Measurements from ENCODE around the gene ACBD6. TPM values are rescaled to one million over a fixed set of nuclear protein-coding genes. Genes with fewer than 3 reads are reported as not detected.

Gene ACBD6
- total RNA-seq, 1 donor from 2014 or later = 34.4 TPM

DNA sequence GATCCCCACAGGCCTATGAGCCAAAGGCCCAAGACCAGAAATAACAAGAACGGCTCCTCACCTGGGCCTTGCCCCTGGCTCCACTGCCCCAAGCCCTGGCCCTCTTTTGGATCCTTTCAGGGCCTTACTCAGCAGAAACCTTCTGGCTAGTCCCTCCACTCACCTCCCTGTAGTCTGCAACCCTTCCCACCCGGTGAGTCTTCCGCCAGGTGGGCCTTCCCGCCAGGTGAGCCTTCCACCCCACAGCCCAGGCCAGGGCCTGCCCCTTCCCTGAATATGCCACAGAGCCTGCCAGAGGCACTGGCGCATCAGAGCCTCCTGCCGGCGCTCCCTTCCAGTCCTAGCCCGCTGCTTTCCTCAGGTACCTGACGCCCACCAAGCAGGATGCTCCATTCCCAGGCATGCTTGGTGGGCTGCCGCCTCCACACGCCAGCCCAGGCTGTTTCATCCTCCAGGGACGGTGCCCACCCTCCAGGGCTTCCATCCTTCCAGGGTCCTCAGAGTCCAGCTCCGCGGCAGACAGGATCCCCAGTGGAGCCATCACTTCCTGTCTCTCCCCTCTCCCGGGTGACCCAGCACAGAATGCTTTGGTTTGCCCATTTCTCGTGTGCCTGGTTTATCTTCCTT lies 251.4 kb downstream of the ACBD6 start:
- intact Hi-C loops (cut with DNase I) = loop anchor here (10.0 kb wide), 1 partner anchor 224 kb away; no protein-coding TSS in a partner anchor
- no peaks in the 10 kb centered on the region for H3K36me3 ChIP-seq
- H3K9me3 ChIP-seq = no peaks in the 10 kb centered on the region
- H3K27me3 ChIP-seq = no peaks in the 10 kb centered on the region
- no peak overlapping the region for H3K4me3 ChIP-seq
- TF ChIP-seq POLR2A (IDR thresholded peaks at IDR 0.05) (no peak), POLR2AphosphoS5 (IDR thresholded peaks at IDR 0.05; ENCODE audit: insufficient read depth in 1 of 2, low read depth in 1 of 2) (no peak), CTCF (IDR thresholded peaks at IDR 0.05) (no peak)
- no peaks in the 10 kb centered on the region for H3K4me1 ChIP-seq
- DNase-seq (ENCODE audit: extremely low spot score in 2 of 2) = no peak
- H3K27ac ChIP-seq = no peak overlapping the region

GRCh38 chr1:180250499-180250770 lies 251.9 kb downstream of the ACBD6 start:
- intact Hi-C loops (cut with DNase I) = loop anchor here (10.0 kb wide), 1 partner anchor 224 kb away; no protein-coding TSS in a partner anchor
- Histone ChIP-seq H3K9me3 (no peaks in the 10 kb centered on the region), H3K36me3 (no peaks in the 10 kb centered on the region), H3K4me1 (no peaks in the 10 kb centered on the region), H3K27ac (no peak overlapping the region), H3K27me3 (no peaks in the 10 kb centered on the region), H3K4me3 (no peak overlapping the region)
- no peak for DNase-seq (ENCODE audit: extremely low spot score in 2 of 2)
- TF ChIP-seq POLR2A (IDR thresholded peaks at IDR 0.05) (no peak), CTCF (IDR thresholded peaks at IDR 0.05) (no peak), POLR2AphosphoS5 (IDR thresholded peaks at IDR 0.05; ENCODE audit: insufficient read depth in 1 of 2, low read depth in 1 of 2) (no peak)

GRCh38 chr1:180249725-180250498 lies 252.5 kb downstream of the ACBD6 start:
- no peaks in the 10 kb centered on the region for H3K36me3 ChIP-seq
- no peak overlapping the region for H3K27ac ChIP-seq
- TF ChIP-seq CTCF (IDR thresholded peaks at IDR 0.05) (no peak), POLR2AphosphoS5 (IDR thresholded peaks at IDR 0.05; ENCODE audit: insufficient read depth in 1 of 2, low read depth in 1 of 2) (no peak), POLR2A (IDR thresholded peaks at IDR 0.05) (no peak)
- DNase-seq (ENCODE audit: extremely low spot score in 2 of 2) = no peak
- H3K27me3 ChIP-seq = no peaks in the 10 kb centered on the region
- no peaks in the 10 kb centered on the region for H3K9me3 ChIP-seq
- no peaks in the 10 kb centered on the region for H3K4me1 ChIP-seq
- intact Hi-C loops (cut with DNase I) = loop anchor here (10.0 kb wide), 1 partner anchor 225 kb away; no protein-coding TSS in a partner anchor
- H3K4me3 ChIP-seq = no peak overlapping the region

GRCh38 chr1:180248731-180249681 lies 253.4 kb downstream of the ACBD6 start:
- H3K27me3 ChIP-seq = no peaks in the 10 kb centered on the region
- H3K9me3 ChIP-seq = no peaks in the 10 kb centered on the region
- H3K4me1 ChIP-seq = no peaks in the 10 kb centered on the region
- DNase-seq (ENCODE audit: extremely low spot score in 2 of 2) = no peak
- no peaks in the 10 kb centered on the region for H3K36me3 ChIP-seq
- H3K4me3 ChIP-seq = no peak overlapping the region
- intact Hi-C loops (cut with DNase I) = no loop called here
- no peak overlapping the region for H3K27ac ChIP-seq
- TF ChIP-seq POLR2A (IDR thresholded peaks at IDR 0.05) (no peak), CTCF (IDR thresholded peaks at IDR 0.05) (no peak), POLR2AphosphoS5 (IDR thresholded peaks at IDR 0.05; ENCODE audit: insufficient read depth in 1 of 2, low read depth in 1 of 2) (no peak)

All from vagina (tissue), 2 donors.